ENCODE measurements around the gene NDUFB11.

Gene NDUFB11

GRCh38 chrX:47176101-47176740 is 31.7 kb upstream of the NDUFB11 start:
- no peak overlapping the region for H3K4me3 ChIP-seq (ENCODE audit: low read depth, low read length)
- ChIA-PET POLR2A (interaction anchor here (0.6 kb wide), 1 partner anchor 351 kb away, joined by 4 read pairs; no protein-coding TSS in a partner anchor), CTCF (no interaction called here)
- no peak for DNase-seq (ENCODE audit: low read depth, low spot score)
- no peak for TF ChIP-seq CTCF (IDR thresholded peaks at IDR 0.05; ENCODE audit: insufficient read depth, low read length, missing control alignments)

DNA sequence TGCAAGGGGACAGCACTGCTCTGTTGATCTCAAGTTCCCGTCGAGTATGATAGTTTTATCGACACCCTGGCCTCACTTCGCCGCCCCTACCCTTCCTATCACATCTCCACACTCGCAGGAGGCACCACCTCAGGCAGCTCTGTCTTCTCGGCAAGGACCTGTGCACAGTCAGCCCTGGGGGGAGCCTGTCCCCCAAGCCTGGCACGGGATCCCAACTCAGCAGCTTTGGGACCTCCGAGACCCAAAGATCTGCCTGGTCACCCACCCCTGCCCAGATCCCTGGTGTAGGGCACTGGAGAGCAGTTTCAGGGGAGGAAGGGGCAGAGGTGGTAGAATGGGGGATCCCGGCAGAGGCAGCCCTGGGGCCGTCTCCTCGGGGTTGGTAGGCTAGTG is 31.1 kb upstream of the NDUFB11 start:
- ChIA-PET CTCF (no interaction called here), POLR2A (interaction anchor here (0.6 kb wide), 1 partner anchor 350 kb away, joined by 4 read pairs; no protein-coding TSS in a partner anchor)
- TF ChIP-seq CTCF (IDR thresholded peaks at IDR 0.05; ENCODE audit: insufficient read depth, low read length, missing control alignments), result no peak
- no peak overlapping the region for H3K4me3 ChIP-seq (ENCODE audit: low read depth, low read length)
- no peak for DNase-seq (ENCODE audit: low read depth, low spot score)

- no peak overlapping the region for H3K4me3 ChIP-seq (ENCODE audit: low read depth, low read length)
- no peak for TF ChIP-seq CTCF (IDR thresholded peaks at IDR 0.05; ENCODE audit: insufficient read depth, low read length, missing control alignments)
Measured at GRCh38 chrX:47174846-47175587, 30.5 kb upstream of the NDUFB11 start.

DNA sequence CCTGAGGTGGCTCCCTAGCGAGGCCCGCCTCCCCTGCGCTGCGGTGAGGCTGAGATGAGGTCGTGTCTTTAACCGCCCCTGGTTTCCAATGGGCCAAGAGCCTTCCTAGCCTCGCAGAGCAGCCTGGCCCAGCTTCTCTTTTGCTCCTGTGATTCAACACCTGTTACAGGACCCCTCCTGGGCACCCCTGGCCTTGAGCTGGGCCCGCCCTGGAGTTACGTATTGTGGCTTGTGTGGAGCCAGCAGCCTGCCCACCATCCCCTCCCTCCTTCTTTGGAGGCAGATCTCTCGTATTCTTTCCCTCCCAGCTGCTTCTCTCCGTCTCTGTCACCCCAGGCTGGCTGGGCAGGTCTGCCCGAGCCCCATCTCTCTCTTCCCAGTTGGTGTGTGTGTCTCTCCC is 29.9 kb upstream of the NDUFB11 start:
- no peak for TF ChIP-seq CTCF (IDR thresholded peaks at IDR 0.05; ENCODE audit: insufficient read depth, low read length, missing control alignments)
- H3K4me3 ChIP-seq (ENCODE audit: low read depth, low read length), result no peak overlapping the region
- POLR2A ChIA-PET, result no interaction called here
- DNase-seq (ENCODE audit: low read depth, low spot score), result no peak
- CTCF ChIA-PET, result no interaction called here

More at GRCh38 chrX:47174846-47175587, 30.5 kb upstream of the NDUFB11 start:
- ChIA-PET CTCF (no interaction called here), POLR2A (no interaction called here)
- no peak for DNase-seq (ENCODE audit: low read depth, low spot score)

- ChIA-PET CTCF (no interaction called here), POLR2A (no interaction called here)
- no peak for TF ChIP-seq CTCF (IDR thresholded peaks at IDR 0.05; ENCODE audit: insufficient read depth, low read length, missing control alignments)
- H3K4me3 ChIP-seq (ENCODE audit: low read depth, low read length), result no peak overlapping the region
- DNase-seq (ENCODE audit: low read depth, low spot score), result no peak
Measured at GRCh38 chrX:47172971-47173792, 28.7 kb upstream of the NDUFB11 start.

- no peak for TF ChIP-seq CTCF (IDR thresholded peaks at IDR 0.05; ENCODE audit: insufficient read depth, low read length, missing control alignments)
- POLR2A ChIA-PET, result no interaction called here
- no peak overlapping the region for H3K4me3 ChIP-seq (ENCODE audit: low read depth, low read length)
- DNase-seq (ENCODE audit: low read depth, low spot score), result no peak
- CTCF ChIA-PET, result no interaction called here
Measured at GRCh38 chrX:47172549-47172948, 28.0 kb upstream of the NDUFB11 start.
